ENCODE data around the gene MLLT3. TPM values are rescaled to one million over a fixed set of nuclear protein-coding genes. Genes with fewer than 3 reads are reported as not detected.

The MLLT3 gene
- polyA plus RNA-seq, 1 experiment = 32.5 TPM

DNA sequence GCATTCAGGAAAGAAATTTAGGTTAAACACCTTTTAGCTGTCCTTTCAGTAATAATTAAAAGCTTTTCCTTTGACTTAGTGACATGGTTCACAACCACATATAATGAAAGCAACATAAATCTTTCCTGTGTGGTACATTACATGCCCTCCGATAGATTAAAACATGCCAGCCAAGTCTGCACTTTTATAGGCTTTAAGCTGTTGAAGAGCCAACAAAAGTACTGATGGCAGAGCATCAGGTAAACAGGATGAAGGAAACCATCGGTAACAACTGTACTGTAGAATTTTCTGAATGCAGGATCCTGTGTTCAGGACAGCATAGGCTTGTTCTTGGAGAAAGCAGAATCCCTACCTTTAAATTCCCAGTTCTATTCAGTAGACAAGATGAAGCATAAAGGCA, 226.6 kb downstream of the MLLT3 start:
- Histone ChIP-seq H3K27me3 (ENCODE audit: control insufficient read depth, insufficient read depth, low read length) (no peaks in the 10 kb centered on the region), H3K27ac (ENCODE audit: low read depth, low read length) (no peak overlapping the region), H3K9me3 (ENCODE audit: control insufficient read depth, insufficient read depth, low read length) (no peaks in the 10 kb centered on the region), H3K4me3 (ENCODE audit: low read depth, low read length) (no peak overlapping the region)
- no peak for DNase-seq (ENCODE audit: low read depth, low spot score)
- TF ChIP-seq CTCF (IDR thresholded peaks at IDR 0.05; ENCODE audit: low read depth, low read length) = no peak
- POLR2A ChIA-PET = no interaction called here
- CTCF ChIA-PET = no interaction called here

- Histone ChIP-seq H3K9me3 (ENCODE audit: control insufficient read depth, insufficient read depth, low read length) (no peaks in the 10 kb centered on the region), H3K4me3 (ENCODE audit: low read depth, low read length) (no peak overlapping the region), H3K27ac (ENCODE audit: low read depth, low read length) (no peak overlapping the region), H3K27me3 (ENCODE audit: control insufficient read depth, insufficient read depth, low read length) (no peaks in the 10 kb centered on the region)
- DNase-seq (ENCODE audit: low read depth, low spot score) = no peak
- ChIA-PET POLR2A (no interaction called here), CTCF (no interaction called here)
- no peak for TF ChIP-seq CTCF (IDR thresholded peaks at IDR 0.05; ENCODE audit: low read depth, low read length)
Measured at GRCh38 chr9:20394969-20395368, 227.3 kb downstream of the MLLT3 start.

GRCh38 chr9:20391208-20391607, 231.1 kb downstream of the MLLT3 start:
- Histone ChIP-seq H3K9me3 (ENCODE audit: control insufficient read depth, insufficient read depth, low read length) (no peaks in the 10 kb centered on the region), H3K4me3 (ENCODE audit: low read depth, low read length) (no peak overlapping the region), H3K27ac (ENCODE audit: low read depth, low read length) (no peak overlapping the region), H3K27me3 (ENCODE audit: control insufficient read depth, insufficient read depth, low read length) (no peaks in the 10 kb centered on the region)
- ChIA-PET POLR2A (interaction anchor here (0.6 kb wide), 1 partner anchor 191 kb away, joined by 4 read pairs; no protein-coding TSS in a partner anchor), CTCF (no interaction called here)
- no peak for DNase-seq (ENCODE audit: low read depth, low spot score)
- no peak for TF ChIP-seq CTCF (IDR thresholded peaks at IDR 0.05; ENCODE audit: low read depth, low read length)

DNA sequence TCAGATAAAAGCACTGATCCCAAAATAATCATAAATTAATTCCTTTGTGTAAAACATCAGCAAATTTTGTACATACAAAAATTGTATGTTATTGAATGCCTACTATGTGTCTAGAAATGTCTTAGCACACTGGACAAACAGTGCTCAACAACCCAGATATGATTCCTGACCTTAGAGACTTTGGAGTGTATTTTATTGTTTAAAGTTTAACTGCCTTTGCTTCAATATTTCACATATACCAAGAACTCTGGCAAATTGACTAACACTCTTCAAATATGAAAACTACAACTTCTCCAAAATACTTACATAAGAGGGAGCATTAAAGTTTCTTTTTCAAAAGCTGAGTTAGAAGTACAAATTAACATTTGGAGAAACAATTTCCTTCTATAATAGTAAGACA, 231.9 kb downstream of the MLLT3 start:
- no peak overlapping the region for H3K27ac ChIP-seq (ENCODE audit: low read depth, low read length)
- no peak for TF ChIP-seq CTCF (IDR thresholded peaks at IDR 0.05; ENCODE audit: low read depth, low read length)
- no peaks in the 10 kb centered on the region for H3K9me3 ChIP-seq (ENCODE audit: control insufficient read depth, insufficient read depth, low read length)
- ChIA-PET POLR2A (no interaction called here), CTCF (no interaction called here)
- no peaks in the 10 kb centered on the region for H3K27me3 ChIP-seq (ENCODE audit: control insufficient read depth, insufficient read depth, low read length)
- H3K4me3 ChIP-seq (ENCODE audit: low read depth, low read length) = no peak overlapping the region
- DNase-seq (ENCODE audit: low read depth, low spot score) = no peak

GRCh38 chr9:20387062-20387461, 235.2 kb downstream of the MLLT3 start:
- no peak overlapping the region for H3K4me3 ChIP-seq (ENCODE audit: low read depth, low read length)
- ChIA-PET POLR2A (no interaction called here), CTCF (no interaction called here)
- H3K27ac ChIP-seq (ENCODE audit: low read depth, low read length) = no peak overlapping the region
- no peaks in the 10 kb centered on the region for H3K27me3 ChIP-seq (ENCODE audit: control insufficient read depth, insufficient read depth, low read length)
- no peak for DNase-seq (ENCODE audit: low read depth, low spot score)
- H3K9me3 ChIP-seq (ENCODE audit: control insufficient read depth, insufficient read depth, low read length) = no peaks in the 10 kb centered on the region
- TF ChIP-seq CTCF (IDR thresholded peaks at IDR 0.05; ENCODE audit: low read depth, low read length) = no peak

Measured in AG04450 (cell line).